Neuronal stem cell (in vitro differentiated cells): Measurements from ENCODE around the gene CCDC141.

Source experiments
- DNase-seq: peaks from one replicate; pipeline ENCODE4 v3.0.0-alpha.2; 2013; ENCODE audit warnings: low spot score
- H2AFZ ChIP-seq: one replicate; pipeline ENCODE4 v1.6.1; 2013; ENCODE audit warnings: mild to moderate bottlenecking, low read length, inconsistent platforms
- H2AK5ac ChIP-seq: 2 replicates; pipeline ENCODE4 v1.6.1; 2013; ENCODE audit warnings: low read depth, mild to moderate bottlenecking, inconsistent platforms, low read length, moderate library complexity, mixed read lengths
- H2BK120ac ChIP-seq: 2 replicates; pipeline ENCODE4 v1.6.1; 2013; ENCODE audit warnings: low read depth, mild to moderate bottlenecking, inconsistent platforms, low read length, moderate library complexity, mixed read lengths
- H2BK12ac ChIP-seq: one replicate; pipeline ENCODE4 v1.6.1; 2013; ENCODE audit warnings: low read length, inconsistent platforms
- H2BK15ac ChIP-seq: 2 replicates; pipeline ENCODE4 v1.6.1; 2013; ENCODE audit warnings: mild to moderate bottlenecking, low read length, inconsistent platforms, mixed read lengths
- H2BK5ac ChIP-seq: one replicate; pipeline ENCODE4 v1.6.1; 2013; ENCODE audit warnings: inconsistent platforms, mild to moderate bottlenecking, low read length, moderate library complexity
- H3K14ac ChIP-seq: one replicate; pipeline ENCODE4 v1.6.1; 2013; ENCODE audit warnings: low read length, inconsistent platforms
- H3K18ac ChIP-seq: 2 replicates; pipeline ENCODE4 v1.6.1; 2013; ENCODE audit warnings: low read length, inconsistent platforms
- H3K23ac ChIP-seq: 2 replicates; pipeline ENCODE4 v1.6.1; 2013; ENCODE audit warnings: low read depth, mild to moderate bottlenecking, mixed read lengths, low read length, inconsistent platforms; ENCODE audit not compliant: poor library complexity
- H3K27ac ChIP-seq: replicated peaks from 3 replicates; pipeline ENCODE4 v1.5.1; 2013; ENCODE audit warnings: low read length, inconsistent platforms
- H3K27me3 ChIP-seq, 3 experiments: 2 replicates each; pipeline ENCODE4 v1.6.1; 2013; ENCODE audit warnings: low read length in 3 of 3, mild to moderate bottlenecking in 2 of 3, inconsistent platforms in 1 of 3, low read depth in 1 of 3, mixed read lengths in 1 of 3, moderate library complexity in 1 of 3; ENCODE audit not compliant: control insufficient read depth in 3 of 3, insufficient read depth in 3 of 3
- H3K36me3 ChIP-seq, 2 donors: replicated peaks in 1 of 2; 2 replicates each; pipeline ENCODE4 v1.6.1; 2013; ENCODE audit warnings: low read length in 2 of 2; ENCODE audit not compliant: control insufficient read depth in 2 of 2, insufficient read depth in 2 of 2
- H3K4ac ChIP-seq: 2 replicates; pipeline ENCODE4 v1.6.1; 2013; ENCODE audit warnings: inconsistent platforms, mild to moderate bottlenecking, low read length, moderate library complexity
- H3K4me1 ChIP-seq, 2 donors: 1 replicate in 1 of 2; 2 replicates in 1 of 2; pipeline ENCODE4 v1.6.1; 2013; ENCODE audit warnings: low read length in 2 of 2, low read depth in 1 of 2; ENCODE audit not compliant: control insufficient read depth in 2 of 2, insufficient read depth in 1 of 2
- H3K4me2 ChIP-seq: one replicate; pipeline ENCODE4 v1.6.1; 2013; ENCODE audit warnings: mild to moderate bottlenecking, low read length, inconsistent platforms; ENCODE audit not compliant: insufficient read depth, poor library complexity, severe bottlenecking
- H3K4me3 ChIP-seq, 2 donors: 2 replicates each; pipeline ENCODE4 v1.5.1; 2013; ENCODE audit warnings: low read length in 2 of 2, mild to moderate bottlenecking in 2 of 2, inconsistent platforms in 1 of 2, moderate library complexity in 1 of 2
- H3K79me1 ChIP-seq: one replicate; pipeline ENCODE4 v1.6.1; 2013; ENCODE audit warnings: low read depth, mild to moderate bottlenecking, inconsistent platforms, low read length, moderate library complexity
- H3K9ac ChIP-seq: one replicate; pipeline ENCODE4 v1.6.1; 2013; ENCODE audit warnings: mild to moderate bottlenecking, low read depth, low read length, inconsistent platforms; ENCODE audit not compliant: poor library complexity
- H3K9me3 ChIP-seq, 2 donors: replicated peaks in 1 of 2; 2 replicates each; pipeline versions ENCODE3 to v1.6.1; 2013; ENCODE audit warnings: low read length in 2 of 2, mild to moderate bottlenecking in 2 of 2, inconsistent platforms in 1 of 2, low read depth in 1 of 2, mixed read lengths in 1 of 2, moderate library complexity in 1 of 2; ENCODE audit not compliant: control insufficient read depth in 2 of 2, insufficient read depth in 1 of 2
- H4K8ac ChIP-seq: one replicate; pipeline ENCODE4 v1.6.1; 2013; ENCODE audit warnings: low read depth, mild to moderate bottlenecking, inconsistent platforms, low read length, moderate library complexity
- H4K91ac ChIP-seq: one replicate; pipeline ENCODE4 v1.6.1; 2013; ENCODE audit warnings: low read length, low read depth, mild to moderate bottlenecking, inconsistent platforms; ENCODE audit not compliant: poor library complexity
- WGBS, 2 donors: extraction: QIAGEN DNeasy Blood & Tissue Kit; methylation state at CpG; one replicate each; pipeline ENCODE4 v1.1.7; 2013; ENCODE audit warnings: missing lambda C conversion rate in 2 of 2, mixed read lengths in 1 of 2; ENCODE audit not compliant: insufficient read length in 2 of 2, insufficient replicate concordance in 1 of 2; ENCODE audit errors: extremely low coverage in 2 of 2; 5-methylcytosine and 5-hydroxymethylcytosine counted together

Gene CCDC141

DNA sequence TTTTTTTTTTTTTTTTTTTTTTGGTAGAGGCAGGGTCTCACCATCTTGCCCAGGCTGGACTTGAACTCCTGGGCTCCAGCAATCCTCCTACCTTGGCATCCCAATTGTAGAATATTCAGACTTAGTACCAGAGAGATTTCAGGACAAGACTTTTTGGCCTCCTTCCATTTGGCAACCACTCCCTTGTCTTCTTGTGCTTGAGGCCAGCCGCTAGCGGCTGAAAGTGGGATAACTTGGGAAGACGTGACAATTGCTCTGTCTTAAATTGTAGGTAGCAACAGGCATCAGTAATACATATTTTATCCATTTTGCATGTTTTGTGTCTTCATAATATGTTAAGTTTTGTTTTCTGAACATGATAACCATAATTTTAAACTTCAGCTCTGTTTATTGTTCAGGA lies 189.4 kb downstream of the CCDC141 start:
- Histone ChIP-seq H3K36me3 (no peaks in the 10 kb centered on the region), H3K4me3 (no peak overlapping the region), H3K79me1 (no peaks in the 10 kb centered on the region), H3K23ac (no peak overlapping the region), H3K9ac (no peak overlapping the region), H3K4me1 (peaks cover 0 to 2% of the 10 kb centered on the region in 2 donors), H2AK5ac (no peak overlapping the region), H2AFZ (no peak overlapping the region), H3K9me3 (no peaks in the 10 kb centered on the region), H2BK120ac (no peak overlapping the region), H3K4ac (no peak overlapping the region), H3K14ac (no peak overlapping the region), H3K18ac (no peak overlapping the region), H4K91ac (no peak overlapping the region), H2BK5ac (no peak overlapping the region), H3K27me3 (no peaks in the 10 kb centered on the region), H2BK15ac (no peak overlapping the region), H4K8ac (no peak overlapping the region), H3K27ac (no peak overlapping the region), H3K4me2 (no peak overlapping the region), H2BK12ac (no peak overlapping the region)
- DNase-seq, result no peak
- WGBS, 2 donors, result no CpG with 5 or more reads among the region's 3 CpGs

DNA sequence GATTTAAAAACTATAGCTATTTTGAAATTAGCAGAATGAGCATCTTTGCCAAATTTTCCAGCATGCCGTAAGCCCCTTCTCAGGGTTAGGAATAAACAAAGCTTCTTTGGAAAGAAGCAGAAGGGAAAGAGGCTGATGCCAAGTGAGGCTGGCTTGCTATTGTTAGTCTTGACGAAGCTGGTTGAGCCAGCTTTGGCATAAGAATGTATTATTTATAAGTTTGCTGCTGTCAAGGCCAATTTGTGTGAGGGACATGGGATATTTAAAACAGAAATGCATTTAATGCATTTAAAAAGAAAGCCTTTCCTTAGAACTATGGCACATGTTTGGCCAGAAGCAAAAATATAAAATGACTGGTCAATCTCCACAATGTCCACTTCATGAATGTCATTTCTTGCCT lies 190.2 kb downstream of the CCDC141 start:
- Histone ChIP-seq H2BK12ac (no peak overlapping the region), H3K79me1 (no peaks in the 10 kb centered on the region), H2AFZ (no peak overlapping the region), H4K91ac (no peak overlapping the region), H2BK15ac (no peak overlapping the region), H3K9ac (no peak overlapping the region), H3K23ac (no peak overlapping the region), H4K8ac (no peak overlapping the region), H3K14ac (no peak overlapping the region), H3K36me3 (no peaks in the 10 kb centered on the region), H3K9me3 (no peaks in the 10 kb centered on the region), H2BK5ac (no peak overlapping the region), H3K4me2 (no peak overlapping the region), H3K4me1 (peaks cover 0 to 2% of the 10 kb centered on the region in 2 donors), H3K27ac (no peak overlapping the region), H2BK120ac (no peak overlapping the region), H3K4me3 (no peak overlapping the region), H3K18ac (no peak overlapping the region), H3K4ac (no peak overlapping the region), H3K27me3 (no peaks in the 10 kb centered on the region), H2AK5ac (no peak overlapping the region)
- no peak for DNase-seq
- no CpG with 5 or more reads among the region's 2 CpGs for WGBS, 2 donors

DNA sequence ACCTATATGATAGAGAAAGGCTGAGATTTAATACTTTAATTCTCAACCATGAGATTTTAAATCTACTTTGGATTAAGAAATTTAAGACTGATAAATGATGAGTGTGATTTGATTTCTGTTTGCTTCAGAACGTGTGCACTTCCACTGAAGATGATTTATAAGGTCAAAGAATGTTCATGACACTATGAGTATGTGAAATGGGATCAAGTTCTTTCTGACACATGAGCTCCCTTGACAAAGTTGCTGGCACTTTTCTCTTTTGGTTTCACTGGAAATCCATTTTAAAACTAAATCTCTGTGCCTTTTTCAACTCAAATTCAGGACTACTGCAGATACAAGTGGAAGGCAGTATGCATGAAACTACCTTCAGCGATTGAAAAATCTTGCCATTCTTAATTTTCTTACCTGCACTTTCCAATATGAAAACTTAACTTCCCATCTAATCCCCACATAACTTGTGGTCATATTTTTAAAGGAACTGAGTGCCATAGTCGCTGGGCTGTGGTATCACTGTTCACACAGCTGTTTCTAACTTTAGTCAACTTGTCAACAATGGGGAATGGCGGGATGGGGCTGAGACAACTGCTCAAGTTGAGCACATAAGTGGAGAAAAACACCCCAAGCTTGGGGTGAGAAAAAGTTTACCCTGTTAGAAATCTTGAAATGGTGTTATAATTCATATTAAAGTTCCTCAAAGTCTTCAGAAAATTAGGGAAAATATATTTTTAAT lies 190.9 kb downstream of the CCDC141 start:
- no peak overlapping the region for H2BK15ac ChIP-seq
- H2BK120ac ChIP-seq, result no peak overlapping the region
- peaks cover 0 to 2% of the 10 kb centered on the region in 2 donors for H3K4me1 ChIP-seq
- WGBS, 2 donors, result no CpG with 5 or more reads among the region's 4 CpGs
- no peak overlapping the region for H4K8ac ChIP-seq
- H2BK12ac ChIP-seq, result no peak overlapping the region
- no peaks in the 10 kb centered on the region for H3K9me3 ChIP-seq
- H3K36me3 ChIP-seq, result no peaks in the 10 kb centered on the region
- no peak overlapping the region for H3K27ac ChIP-seq
- no peak overlapping the region for H3K23ac ChIP-seq
- no peak overlapping the region for H2AFZ ChIP-seq
- H3K9ac ChIP-seq, result no peak overlapping the region
- DNase-seq, result no peak
- no peaks in the 10 kb centered on the region for H3K27me3 ChIP-seq
- H3K18ac ChIP-seq, result no peak overlapping the region
- no peak overlapping the region for H2BK5ac ChIP-seq
- H3K79me1 ChIP-seq, result no peaks in the 10 kb centered on the region
- H3K4ac ChIP-seq, result no peak overlapping the region
- H3K4me2 ChIP-seq, result no peak overlapping the region
- H3K14ac ChIP-seq, result no peak overlapping the region
- no peak overlapping the region for H4K91ac ChIP-seq
- H2AK5ac ChIP-seq, result no peak overlapping the region
- H3K4me3 ChIP-seq, result no peak overlapping the region

DNA sequence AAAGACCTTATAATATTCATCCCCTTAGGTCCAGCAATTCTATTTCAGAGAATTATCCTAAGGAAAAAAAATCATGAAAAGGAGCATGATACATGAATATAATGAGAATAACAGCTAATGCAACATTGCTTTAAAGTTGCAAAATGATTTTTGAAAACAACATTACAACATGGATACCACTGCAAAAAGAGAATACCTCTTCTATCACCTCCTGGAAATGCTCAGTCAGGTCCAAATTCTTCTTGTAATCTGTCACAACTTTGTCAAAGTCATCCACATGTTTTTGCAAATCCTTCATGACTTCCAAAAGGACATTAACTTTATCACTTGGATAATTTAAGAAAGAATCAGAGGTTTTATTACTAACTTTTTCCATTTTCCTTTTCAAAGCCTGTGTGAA lies 194.8 kb downstream of the CCDC141 start:
- Histone ChIP-seq H4K91ac (no peak overlapping the region), H3K23ac (no peak overlapping the region), H4K8ac (no peak overlapping the region), H2BK120ac (no peak overlapping the region), H3K4ac (no peak overlapping the region), H3K4me3 (no peak overlapping the region), H3K27me3 (no peaks in the 10 kb centered on the region), H3K27ac (no peak overlapping the region), H2AFZ (no peak overlapping the region), H2BK15ac (no peak overlapping the region), H3K4me1 (no peaks in the 10 kb centered on the region), H3K14ac (no peak overlapping the region), H3K18ac (no peak overlapping the region), H2AK5ac (no peak overlapping the region), H3K4me2 (no peak overlapping the region), H2BK5ac (no peak overlapping the region), H3K9me3 (no peaks in the 10 kb centered on the region), H3K79me1 (no peaks in the 10 kb centered on the region), H3K9ac (no peak overlapping the region), H2BK12ac (no peak overlapping the region), H3K36me3 (no peaks in the 10 kb centered on the region)
- no peak for DNase-seq
